Measurements from ENCODE around the gene ZNF280A.

- TF ChIP-seq, protein P1, sequence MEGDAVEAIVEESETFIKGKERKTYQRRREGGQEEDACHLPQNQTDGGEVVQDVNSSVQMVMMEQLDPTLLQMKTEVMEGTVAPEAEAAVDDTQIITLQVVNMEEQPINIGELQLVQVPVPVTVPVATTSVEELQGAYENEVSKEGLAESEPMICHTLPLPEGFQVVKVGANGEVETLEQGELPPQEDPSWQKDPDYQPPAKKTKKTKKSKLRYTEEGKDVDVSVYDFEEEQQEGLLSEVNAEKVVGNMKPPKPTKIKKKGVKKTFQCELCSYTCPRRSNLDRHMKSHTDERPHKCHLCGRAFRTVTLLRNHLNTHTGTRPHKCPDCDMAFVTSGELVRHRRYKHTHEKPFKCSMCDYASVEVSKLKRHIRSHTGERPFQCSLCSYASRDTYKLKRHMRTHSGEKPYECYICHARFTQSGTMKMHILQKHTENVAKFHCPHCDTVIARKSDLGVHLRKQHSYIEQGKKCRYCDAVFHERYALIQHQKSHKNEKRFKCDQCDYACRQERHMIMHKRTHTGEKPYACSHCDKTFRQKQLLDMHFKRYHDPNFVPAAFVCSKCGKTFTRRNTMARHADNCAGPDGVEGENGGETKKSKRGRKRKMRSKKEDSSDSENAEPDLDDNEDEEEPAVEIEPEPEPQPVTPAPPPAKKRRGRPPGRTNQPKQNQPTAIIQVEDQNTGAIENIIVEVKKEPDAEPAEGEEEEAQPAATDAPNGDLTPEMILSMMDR (IDR thresholded peaks at IDR 0.05; ENCODE audit: low read length): no peak
- TF ChIP-seq EZH2phosphoT487 (IDR thresholded peaks at IDR 0.05; ENCODE audit: low read length): no peak
Measured at GRCh38 chr22:22528780-22529179, 8.7 kb upstream of the ZNF280A start.
